GM15510 (cell line): Measurements from ENCODE around the gene CCDC191.

Experiments
- POLR2A ChIP-seq: IDR thresholded peaks from 3 replicates; pipeline ENCODE4 v1.6.1; 2011; ENCODE audit warnings: borderline replicate concordance; ENCODE audit not compliant: insufficient read length; ENCODE audit errors: extremely low read depth

Gene CCDC191

GRCh38 chr3:114076711-114077110 is 20.4 kb upstream of the CCDC191 start:
- no peak for TF ChIP-seq POLR2A

GRCh38 chr3:114071786-114072185 is 15.5 kb upstream of the CCDC191 start:
- TF ChIP-seq POLR2A: no peak

DNA sequence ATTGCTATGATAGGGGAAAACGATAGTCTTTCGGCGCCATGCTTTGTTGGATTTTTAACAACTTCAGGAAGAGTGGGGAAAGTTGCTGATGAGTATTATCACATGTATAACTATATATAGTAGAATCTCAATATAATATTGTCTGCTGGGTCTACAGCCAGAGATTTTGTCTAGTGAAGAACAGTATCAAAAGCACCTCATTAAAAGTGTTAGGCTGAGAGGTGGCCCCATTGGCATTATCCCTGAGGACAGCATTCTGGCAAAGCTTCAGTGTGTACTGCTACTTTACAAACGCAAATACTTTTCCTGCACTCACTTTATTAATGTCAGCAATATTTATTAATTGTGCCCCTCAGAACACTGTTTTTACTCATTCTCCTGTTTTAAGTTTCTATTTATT is 12.0 kb upstream of the CCDC191 start:
- no peak for TF ChIP-seq POLR2A

- no peak for TF ChIP-seq POLR2A
Observed at GRCh38 chr3:114067804-114068203, 11.5 kb upstream of the CCDC191 start.

DNA sequence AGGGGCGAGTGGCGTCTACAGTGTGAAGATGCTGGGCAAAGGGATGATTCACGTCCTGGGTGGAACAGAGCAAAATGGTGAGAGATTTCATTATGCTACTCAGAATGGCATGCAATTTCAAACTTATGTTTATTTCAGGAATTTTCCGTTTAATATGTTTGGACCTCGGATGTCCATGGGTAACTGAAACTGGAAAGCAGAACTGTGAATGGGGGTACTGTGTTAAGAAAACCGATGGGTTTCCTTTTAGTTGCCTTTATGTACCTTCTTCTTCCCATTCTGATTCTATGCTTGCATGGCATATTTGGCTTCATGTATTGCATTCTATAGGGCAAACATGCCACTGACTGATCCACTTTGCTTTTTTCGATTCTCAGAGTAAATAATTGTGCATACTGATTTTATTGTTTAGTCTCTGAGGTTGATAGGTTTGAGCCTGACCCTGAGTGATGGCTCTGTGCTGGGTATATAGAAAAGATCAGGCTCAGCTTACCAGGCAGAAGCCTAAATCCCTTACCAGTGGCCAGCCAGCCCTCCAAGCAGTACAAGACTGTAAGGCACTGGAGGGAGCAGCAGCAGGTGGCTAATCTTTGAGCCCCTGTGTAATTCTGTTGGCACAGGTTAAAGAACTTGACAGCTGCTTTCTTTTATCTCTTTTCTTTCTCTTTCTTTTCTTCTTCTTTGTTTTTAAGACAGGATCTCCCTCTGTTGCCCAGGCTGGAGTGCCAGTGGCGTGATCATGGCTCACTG is 4.8 kb upstream of the CCDC191 start:
- no peak for TF ChIP-seq POLR2A

DNA sequence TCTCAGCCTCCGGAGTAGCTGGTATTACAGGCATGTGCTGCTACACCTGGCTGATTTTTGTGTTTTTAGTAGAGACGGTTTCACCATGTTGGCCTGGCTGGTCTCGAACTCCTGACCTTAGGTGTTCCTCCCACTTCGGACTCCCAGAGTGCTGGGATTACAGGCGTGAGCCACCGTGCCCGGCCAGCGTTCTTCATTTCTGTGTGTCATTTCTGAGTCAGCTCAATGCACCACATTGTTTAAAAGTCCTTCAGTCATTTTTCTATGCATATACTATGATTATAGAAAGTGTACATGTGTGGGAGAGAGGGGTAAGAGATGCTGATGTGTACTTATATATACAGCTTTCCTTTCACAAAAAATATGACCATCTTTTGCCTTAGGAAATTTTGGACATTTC is 2.3 kb upstream of the CCDC191 start:
- no peak for TF ChIP-seq POLR2A

DNA sequence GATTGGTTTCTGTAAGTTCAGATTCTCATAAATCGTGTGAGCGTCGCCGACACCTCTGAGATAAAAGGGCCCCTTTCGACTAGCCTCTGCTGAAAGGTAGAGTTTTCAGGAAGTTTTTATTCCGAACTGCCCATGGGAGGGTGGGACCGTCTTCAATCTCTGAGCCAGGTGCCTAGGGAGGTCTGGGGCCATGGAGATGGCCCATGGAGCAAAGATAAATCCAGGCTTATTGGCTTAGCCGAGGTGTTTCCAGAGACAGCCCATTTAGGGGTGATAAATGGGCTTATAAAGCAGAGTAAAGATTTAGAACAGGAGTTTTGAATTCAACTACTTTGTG is 653 bp upstream of the CCDC191 start:
- TF ChIP-seq POLR2A: no peak

- no peak for TF ChIP-seq POLR2A
Observed at GRCh38 chr3:114052216-114052615, 4.1 kb downstream of the CCDC191 start.

DNA sequence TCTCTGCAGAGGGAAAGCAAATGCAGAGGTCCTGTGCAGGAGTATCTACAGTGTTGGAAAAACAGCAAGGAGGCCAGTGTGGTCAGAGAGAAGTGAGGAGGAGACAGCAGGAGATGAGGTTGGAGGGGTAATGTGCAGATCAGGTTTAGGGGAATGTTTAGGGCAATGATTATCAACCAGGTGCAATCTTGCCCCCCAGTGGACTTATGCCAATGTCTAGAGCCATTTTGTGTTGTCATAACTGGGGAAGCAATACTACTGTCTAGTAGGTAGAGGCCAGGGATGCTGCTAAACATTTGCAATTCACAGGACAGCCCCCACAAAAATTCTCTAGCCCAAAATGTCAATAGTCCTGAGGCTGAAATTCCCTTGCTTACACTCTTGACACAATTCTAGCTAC is 13.1 kb downstream of the CCDC191 start:
- TF ChIP-seq POLR2A: no peak

DNA sequence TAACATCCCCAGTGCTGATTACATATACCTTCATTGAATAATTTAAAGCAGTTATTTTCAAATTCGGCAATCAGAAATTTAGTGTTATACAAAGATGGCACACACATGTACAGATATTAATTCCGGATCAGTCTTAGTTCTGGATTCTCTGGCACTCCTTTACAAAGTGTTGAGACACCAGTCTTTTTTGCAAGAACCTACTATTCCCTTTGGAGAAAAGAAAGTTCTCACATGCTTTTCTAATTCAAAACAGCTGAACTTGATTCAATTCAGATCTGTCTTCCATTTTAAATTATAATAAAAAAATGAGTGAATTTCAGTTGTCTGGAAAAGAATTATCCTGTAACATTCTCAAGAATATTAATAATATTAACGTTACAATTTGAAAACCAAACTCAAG is 20.4 kb downstream of the CCDC191 start:
- no peak for TF ChIP-seq POLR2A

GRCh38 chr3:114034787-114035545 is 21.4 kb downstream of the CCDC191 start:
- no peak for TF ChIP-seq POLR2A

DNA sequence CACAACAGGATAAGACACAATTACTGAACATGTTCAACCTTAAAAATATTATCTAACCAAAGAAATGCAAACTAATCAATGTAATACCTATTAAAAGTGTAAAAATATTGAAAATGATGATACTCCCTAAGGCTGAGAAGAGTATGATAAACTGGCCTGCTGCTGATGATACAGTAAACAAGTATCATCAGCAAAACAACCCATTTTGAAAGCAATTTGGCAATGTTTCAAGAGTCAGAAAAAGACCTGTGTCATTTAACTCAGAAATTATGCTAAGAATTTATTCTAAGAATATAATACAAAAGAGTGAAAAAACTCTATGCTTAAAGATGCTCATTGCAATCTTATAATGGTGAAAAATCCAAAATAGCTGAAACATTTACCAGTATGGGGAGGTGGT is 22.1 kb downstream of the CCDC191 start:
- no peak for TF ChIP-seq POLR2A

DNA sequence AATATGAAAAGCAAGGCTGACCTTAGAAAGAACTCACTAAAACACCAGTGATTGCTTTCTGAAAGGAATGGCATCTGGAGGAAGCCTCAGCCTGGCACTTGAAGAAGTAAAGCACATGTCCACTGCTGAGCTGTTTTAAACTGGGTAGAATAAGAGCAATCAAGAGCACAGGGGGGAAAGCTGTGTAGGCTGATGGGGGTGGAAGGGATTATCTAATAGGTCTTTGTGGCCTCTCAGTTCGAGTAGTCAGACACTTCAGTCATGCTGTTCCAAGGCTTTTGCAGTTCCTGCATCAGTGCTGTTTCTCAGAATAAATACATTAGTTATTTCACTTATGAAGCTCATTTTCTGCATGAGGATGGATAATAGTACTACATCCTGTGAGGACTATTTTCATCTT is 22.6 kb downstream of the CCDC191 start:
- no peak for TF ChIP-seq POLR2A

DNA sequence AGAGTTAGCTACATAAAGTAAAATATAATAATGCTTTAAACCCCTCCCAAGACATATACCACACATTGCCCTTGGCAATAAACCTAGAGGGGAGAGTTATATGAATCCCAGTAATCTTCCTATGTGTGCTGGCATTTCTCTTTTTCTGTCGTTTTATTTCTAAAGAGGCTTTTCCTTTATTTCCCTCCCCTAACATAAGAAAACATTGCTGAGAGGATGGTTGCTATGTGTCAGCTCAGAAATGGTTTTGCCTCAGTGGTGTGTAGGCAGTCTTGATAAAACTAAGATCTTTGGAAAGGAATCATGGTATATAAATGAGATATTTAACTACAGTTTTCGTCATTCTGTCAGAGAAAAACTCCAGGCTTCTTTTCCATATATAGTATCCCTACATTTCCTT is 30.0 kb downstream of the CCDC191 start:
- TF ChIP-seq POLR2A: no peak

DNA sequence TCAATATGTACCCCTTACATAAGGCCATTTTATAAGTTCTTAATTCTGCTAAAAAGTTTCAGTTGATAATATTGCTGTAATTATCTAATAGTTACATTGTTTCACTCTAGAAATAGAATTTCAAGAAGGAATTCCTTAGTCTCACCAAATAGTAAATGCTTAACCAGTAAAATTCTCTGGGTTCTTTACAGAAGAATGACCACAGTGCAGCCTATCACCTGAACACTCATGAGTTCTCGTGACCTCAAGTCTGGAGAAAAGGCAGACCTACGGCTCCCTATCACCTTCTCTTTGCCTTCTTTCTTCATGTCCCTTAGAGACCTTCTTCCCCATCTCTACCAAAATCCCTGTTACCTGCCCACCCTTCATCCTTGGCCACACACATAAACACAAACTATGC is 30.9 kb downstream of the CCDC191 start:
- no peak for TF ChIP-seq POLR2A

DNA sequence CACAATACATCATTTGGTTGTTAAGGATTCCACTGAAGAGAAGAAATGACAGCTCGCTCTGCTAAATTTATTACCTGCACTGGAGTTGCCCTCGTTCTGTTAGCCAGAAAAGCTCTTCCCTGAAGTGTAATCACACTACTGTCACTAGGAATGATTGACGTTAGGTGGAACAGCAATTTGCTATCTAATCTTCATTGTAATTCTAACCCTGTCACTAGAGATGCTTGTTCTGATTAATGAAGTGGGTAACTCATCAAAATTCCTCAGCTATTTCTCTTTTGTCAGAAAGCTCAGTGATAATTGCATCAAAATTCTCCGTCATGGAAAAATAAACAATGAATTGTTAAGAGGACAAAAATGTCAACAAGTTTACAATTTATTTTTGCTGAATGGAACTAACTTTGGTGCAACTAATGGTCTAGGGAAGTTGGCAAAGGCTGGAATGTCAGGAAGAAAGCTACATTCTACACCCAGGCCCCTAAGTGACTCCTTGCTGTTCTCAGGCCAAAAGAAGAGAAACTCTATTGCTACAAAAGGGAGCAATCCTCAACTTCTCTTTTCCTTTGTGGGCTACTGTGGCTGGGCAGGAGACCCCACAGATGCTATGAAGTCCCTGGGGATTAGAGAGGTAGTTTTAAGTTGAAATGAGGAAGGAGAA is 34.1 kb downstream of the CCDC191 start:
- no peak for TF ChIP-seq POLR2A

DNA sequence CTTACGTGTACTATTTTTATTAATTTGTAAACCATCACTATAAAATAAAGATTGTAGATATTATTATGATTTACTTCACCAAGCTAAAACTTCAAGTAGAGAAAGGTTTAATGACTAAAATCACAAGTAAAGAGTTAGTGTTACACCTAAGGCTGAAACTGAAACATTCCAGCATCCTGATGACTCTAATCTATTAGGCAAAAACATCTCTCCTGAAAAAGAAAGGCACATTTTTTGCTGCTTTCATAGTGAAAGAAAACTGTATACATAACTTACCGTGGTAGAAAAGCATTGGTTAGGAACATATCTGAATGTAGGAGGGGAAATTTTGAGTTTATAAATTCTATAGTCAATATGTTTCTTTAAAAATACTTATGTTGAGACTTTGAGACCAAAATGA is 35.4 kb downstream of the CCDC191 start:
- no peak for TF ChIP-seq POLR2A

DNA sequence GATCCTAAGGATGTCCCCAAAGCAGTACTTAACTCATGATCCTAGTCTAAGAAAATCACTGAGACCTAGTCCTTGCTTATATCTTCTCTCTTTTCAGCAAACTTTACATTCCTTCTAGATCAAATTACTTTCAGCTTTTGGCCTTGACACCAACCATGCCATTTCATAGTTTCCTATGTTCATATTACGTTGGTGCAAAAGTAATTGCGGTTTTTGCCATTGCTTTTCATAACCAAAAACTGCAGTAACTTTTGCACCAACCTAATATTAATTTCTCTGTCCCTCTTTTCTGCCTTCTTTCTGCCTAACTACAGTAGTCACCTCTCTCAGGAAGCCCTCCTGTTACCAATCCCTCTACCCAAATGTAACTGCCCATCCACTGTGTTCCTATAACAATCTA is 36.8 kb downstream of the CCDC191 start:
- no peak for TF ChIP-seq POLR2A
